Progenitor cell of endocrine pancreas (in vitro differentiated cells): ENCODE measurements around the gene GDPD5. TPM values are rescaled to one million over a fixed set of nuclear protein-coding genes. Genes with fewer than 3 reads are reported as not detected.
A peak's percentile ranks its signal among the peaks of the same experiment; 100 is the strongest.

Experiments
- DNase-seq: peaks from one replicate; pipeline ENCODE4 v3.0.0; 2021; ENCODE audit warnings: low spot score; ENCODE audit not compliant: unreplicated experiment
- H3K27ac Mint-ChIP-seq: 2 replicates; pipeline ENCODE4 v1.8.0; 2021; ENCODE audit warnings: mild to moderate bottlenecking, moderate library complexity, mixed read lengths
- H3K27me3 Mint-ChIP-seq: 2 replicates; pipeline ENCODE4 v1.8.0; 2021; ENCODE audit warnings: mixed read lengths
- H3K36me3 Mint-ChIP-seq: 2 replicates; pipeline ENCODE4 v1.8.0; 2022; ENCODE audit warnings: mixed read lengths; ENCODE audit not compliant: insufficient read depth
- H3K4me1 Mint-ChIP-seq: 2 replicates; pipeline ENCODE4 v1.8.0; 2021; ENCODE audit warnings: low read depth, mixed read lengths
- H3K4me3 Mint-ChIP-seq: 2 replicates; pipeline ENCODE4 v1.8.0; 2021; ENCODE audit warnings: low read depth, mild to moderate bottlenecking, moderate library complexity, mixed read lengths
- H3K9me3 Mint-ChIP-seq: 2 replicates; pipeline ENCODE4 v1.8.0; 2021; ENCODE audit warnings: low read depth, mixed read lengths
- CTCF ChIP-seq: fragments of 200-600 bp; sonication (generic); IDR thresholded peaks from one replicate; pipeline ENCODE4 v1.5.0; 2021; ENCODE audit warnings: antibody characterized with exemption, mild to moderate bottlenecking; ENCODE audit not compliant: unreplicated experiment
- total RNA-seq: library from RNA; stranded (reverse); gene quantifications from 2 replicates; pipeline ENCODE4 v1.2.1, GENCODE V29; 2021

The GDPD5 gene
- total RNA-seq, 1 donor from 2014 or later, result 32.4 TPM

DNA sequence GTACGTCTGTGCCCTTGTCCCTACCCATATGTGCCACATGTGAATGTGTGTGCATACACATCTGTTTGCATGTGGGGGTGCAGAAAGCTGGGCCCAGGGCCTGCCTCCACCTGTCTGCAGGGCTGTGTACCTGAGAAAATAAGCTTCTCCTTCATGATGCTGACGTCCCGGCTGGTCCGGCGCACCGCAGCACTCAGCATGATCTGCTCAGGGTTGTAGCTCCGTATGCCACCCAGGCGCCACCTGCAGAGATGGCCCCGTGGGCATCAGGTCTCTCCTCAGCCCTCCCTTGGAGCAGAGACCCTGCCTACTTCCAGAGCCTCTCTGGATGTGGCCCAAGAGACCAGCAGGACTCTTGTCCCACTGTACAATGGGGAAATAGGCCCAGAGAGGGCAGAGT is 88.9 kb downstream of the GDPD5 start:
- Mint-ChIP-seq H3K36me3 (no peaks in the 10 kb centered on the region), H3K27ac (no peak overlapping the region), H3K9me3 (no peaks in the 10 kb centered on the region), H3K4me3 (no peak overlapping the region), H3K4me1 (no peaks in the 10 kb centered on the region), H3K27me3 (peaks cover 39% of the 10 kb centered on the region)
- TF ChIP-seq CTCF, result no peak
- DNase-seq, result no peak

DNA sequence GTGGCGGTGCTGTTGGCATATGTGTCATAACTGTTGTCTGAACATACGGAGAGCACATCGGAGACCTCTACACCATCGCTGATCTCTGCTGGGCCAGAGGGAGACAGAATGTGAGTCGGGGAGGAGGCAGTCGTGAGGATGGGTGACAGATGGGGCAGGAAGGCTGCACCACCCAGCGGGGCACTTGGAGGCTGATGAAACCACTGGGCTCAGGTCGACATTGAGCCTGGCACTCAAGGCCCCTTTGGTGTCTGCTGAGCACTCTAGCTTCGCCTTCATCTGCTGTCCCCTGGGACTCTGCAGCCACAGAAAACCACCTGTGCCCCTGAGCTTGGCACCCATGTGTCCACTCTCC is 90.2 kb downstream of the GDPD5 start:
- peaks cover 2% of the 10 kb centered on the region for H3K4me1 Mint-ChIP-seq
- no peak overlapping the region for H3K4me3 Mint-ChIP-seq
- TF ChIP-seq CTCF, result no peak
- no peak for DNase-seq
- no peak overlapping the region for H3K27ac Mint-ChIP-seq
- peaks cover 51% of the 10 kb centered on the region for H3K27me3 Mint-ChIP-seq
- H3K9me3 Mint-ChIP-seq, result no peaks in the 10 kb centered on the region
- no peaks in the 10 kb centered on the region for H3K36me3 Mint-ChIP-seq

DNA sequence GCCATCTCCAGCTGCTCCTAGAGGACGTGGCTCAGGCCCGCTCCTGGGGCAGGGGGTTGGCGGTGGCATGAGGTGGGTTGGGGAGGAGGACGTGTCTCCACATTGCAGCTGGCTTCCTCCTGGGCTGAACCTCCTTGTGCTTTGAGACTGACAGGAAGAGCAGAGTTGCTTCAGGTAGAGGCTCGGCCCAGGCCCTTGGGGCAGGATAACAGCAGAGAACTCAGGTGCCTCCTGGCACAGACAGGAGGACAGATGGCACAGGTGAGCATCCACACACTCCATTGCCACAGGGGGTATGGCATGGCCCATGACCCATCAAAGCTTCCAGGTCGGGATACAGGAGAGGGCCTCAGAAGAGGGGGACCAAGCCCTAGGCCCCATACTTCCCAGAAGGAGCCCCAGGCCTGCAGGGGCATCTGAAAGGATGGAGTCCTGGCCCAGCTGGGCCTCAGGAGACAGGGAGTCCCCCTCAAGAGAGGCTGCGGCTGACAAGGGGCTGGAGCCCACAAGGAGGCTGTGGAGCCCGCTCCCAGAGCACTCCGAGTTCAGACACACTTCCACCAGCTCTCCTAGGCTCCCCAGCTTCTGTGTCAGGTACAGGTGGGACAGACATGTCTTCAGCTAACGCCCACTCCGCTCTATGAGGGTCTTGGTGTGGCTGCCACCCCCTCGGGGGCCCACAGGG is 90.7 kb downstream of the GDPD5 start:
- Mint-ChIP-seq H3K27ac (no peak overlapping the region), H3K4me1 (peaks cover 2% of the 10 kb centered on the region), H3K9me3 (no peaks in the 10 kb centered on the region), H3K36me3 (no peaks in the 10 kb centered on the region), H3K27me3 (peaks cover 53% of the 10 kb centered on the region), H3K4me3 (no peak overlapping the region)
- DNase-seq, result no peak
- no peak for TF ChIP-seq CTCF

GRCh38 chr11:75434051-75434450 is 91.7 kb downstream of the GDPD5 start:
- Mint-ChIP-seq H3K4me1 (peaks cover 2% of the 10 kb centered on the region), H3K4me3 (no peak overlapping the region), H3K27ac (no peak overlapping the region), H3K36me3 (peaks cover 2% of the 10 kb centered on the region), H3K27me3 (peaks cover 56% of the 10 kb centered on the region), H3K9me3 (peaks cover 4% of the 10 kb centered on the region)
- no peak for TF ChIP-seq CTCF
- no peak for DNase-seq

DNA sequence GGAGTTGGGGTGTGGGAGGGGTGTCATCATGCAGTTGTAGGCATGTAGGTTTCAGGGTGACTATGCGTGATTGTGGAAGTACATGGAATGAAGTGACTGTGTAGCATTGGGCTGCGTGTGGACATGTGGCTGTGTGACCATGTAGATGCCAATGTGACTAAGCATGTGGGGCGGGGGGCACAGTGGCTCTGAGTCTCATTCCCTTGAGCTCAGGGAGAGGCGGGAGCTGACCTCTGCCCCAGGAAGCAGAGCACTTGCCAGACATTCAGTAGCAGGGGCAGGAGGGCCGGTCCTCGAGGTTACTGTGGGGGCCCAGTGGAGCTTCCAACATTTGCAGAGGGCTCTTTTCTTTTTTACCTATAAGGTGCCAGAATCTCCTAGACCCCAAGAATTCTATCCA is 92.3 kb downstream of the GDPD5 start:
- Mint-ChIP-seq H3K36me3 (peaks cover 4% of the 10 kb centered on the region), H3K4me3 (no peak overlapping the region), H3K27me3 (peaks cover 56% of the 10 kb centered on the region), H3K9me3 (peaks cover 9% of the 10 kb centered on the region), H3K27ac (peak overlapping the region; percentile 87), H3K4me1 (peaks cover 2% of the 10 kb centered on the region)
- no peak for DNase-seq
- TF ChIP-seq CTCF, result no peak
